NCI-H82 treated with DMSO at 0.1 percent for 48 hours (cell line): ENCODE results near the gene NCOA1.

ENCODE experiments used
- DNase-seq: peaks from one replicate; lab custom pipeline; 2025; ENCODE audit not compliant: unreplicated experiment; lab: John Stamatoyannopoulos, UW

The NCOA1 gene

DNA sequence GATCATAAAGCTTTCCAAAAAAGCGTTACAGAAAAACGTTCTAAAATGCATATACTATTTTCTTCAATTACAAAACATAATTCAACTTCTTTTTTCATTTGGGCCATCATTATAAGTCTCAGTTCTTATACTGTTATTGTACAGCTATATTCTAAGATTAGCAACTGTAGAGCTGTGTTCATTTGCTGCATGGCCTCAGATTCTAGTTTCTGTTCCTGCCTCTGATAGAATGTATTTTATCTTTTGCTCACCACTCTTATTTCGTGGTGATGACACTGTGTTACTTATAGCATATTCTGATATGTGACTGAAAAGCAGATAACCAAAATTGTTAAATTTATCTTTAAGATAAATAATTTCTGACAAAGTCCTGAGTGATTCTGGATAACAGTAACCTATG lies 234.9 kb downstream of the NCOA1 start:
- no peak for DNase-seq

- DNase-seq: no peak
Observed at GRCh38 chr2:24730481-24730880, 239.4 kb downstream of the NCOA1 start.

GRCh38 chr2:24731040-24731439 lies 240.0 kb downstream of the NCOA1 start:
- no peak for DNase-seq

GRCh38 chr2:24731923-24732322 lies 240.9 kb downstream of the NCOA1 start:
- DNase-seq: no peak

DNA sequence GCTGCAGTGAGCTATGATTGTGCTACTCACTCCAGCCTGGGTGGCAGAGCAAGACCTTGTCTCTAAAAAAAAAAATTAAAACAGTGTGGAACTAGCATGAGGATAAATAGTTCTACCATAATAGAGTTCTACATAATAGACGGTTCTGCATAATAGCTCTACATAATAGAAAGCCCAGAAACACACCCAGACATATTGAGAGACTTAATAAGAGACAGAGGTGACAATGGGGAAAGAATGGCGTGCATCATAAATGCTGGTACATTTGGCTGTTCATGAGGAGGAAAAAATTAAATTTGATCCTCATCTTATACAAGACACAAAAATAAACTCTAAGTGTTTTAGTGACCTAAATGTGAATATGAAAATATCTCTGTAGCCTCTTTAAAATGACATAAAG lies 243.7 kb downstream of the NCOA1 start:
- DNase-seq: no peak

DNA sequence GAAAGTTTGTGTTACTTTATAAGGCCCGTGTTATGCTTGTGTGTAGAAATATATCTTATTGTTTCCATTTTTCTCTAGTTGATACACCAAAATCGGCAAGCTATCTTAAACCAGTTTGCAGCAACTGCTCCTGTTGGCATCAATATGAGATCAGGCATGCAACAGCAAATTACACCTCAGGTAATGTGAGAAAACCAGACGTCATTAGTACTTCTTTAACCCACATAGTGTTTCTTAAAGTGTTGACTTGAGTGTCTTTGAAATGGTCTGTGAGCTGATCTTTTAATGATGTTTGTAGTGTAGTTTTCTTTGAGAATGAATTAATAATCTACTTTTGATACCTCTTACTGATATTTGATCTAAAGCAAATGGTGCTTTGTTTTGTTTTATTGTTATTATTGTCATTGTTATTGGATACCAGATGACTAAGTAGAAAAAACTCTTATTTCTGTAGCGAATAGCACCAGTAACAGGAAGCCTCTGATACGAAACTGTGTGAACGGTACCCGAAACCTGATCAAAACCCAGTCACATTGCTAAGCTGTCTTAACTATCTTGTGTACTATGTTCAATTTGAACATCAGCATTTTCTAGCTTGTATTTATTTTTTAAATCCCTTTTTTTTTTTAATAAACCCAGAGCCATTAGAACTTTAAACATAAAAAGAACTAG lies 248.4 kb downstream of the NCOA1 start:
- no peak for DNase-seq

DNA sequence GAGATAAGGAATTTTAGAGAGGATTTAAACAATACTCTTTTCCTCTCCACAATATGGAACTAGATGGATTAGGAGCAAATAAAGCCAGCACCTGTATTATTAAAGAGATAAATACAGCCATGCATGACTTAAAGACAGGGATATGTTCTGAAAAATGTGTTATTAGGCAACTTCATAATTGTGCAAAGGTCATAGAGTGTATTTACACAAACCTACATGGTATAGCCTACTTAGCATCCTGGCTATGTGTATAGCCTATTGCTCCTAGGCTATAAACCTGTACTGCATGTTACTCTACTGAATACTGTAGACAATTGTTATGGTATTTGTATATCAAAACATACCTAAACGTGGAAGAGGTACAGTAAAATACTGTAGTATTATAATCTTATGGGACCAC lies 249.1 kb downstream of the NCOA1 start:
- no peak for DNase-seq

GRCh38 chr2:24742730-24743129 lies 251.7 kb downstream of the NCOA1 start:
- no peak for DNase-seq

- DNase-seq: no peak
Observed at GRCh38 chr2:24743924-24744323, 252.9 kb downstream of the NCOA1 start.

DNA sequence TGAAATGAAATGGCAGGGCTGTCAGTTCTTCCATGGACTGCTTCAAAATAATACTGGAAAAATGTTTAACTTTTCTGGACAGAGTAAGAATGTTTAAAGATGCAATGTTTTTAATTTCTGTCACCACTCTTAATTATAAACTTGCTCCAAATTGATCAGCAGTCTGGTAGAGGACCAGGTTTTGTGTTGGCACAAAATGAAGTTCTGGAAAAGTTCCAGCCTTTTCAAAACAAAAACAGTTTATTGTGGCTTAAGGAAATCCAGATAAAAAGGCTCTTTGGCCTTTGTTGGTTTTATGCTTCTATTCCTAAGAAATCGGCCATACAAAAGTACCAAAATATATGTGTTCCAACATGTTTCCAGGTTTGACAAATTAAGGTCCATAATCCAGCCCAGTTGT lies 253.3 kb downstream of the NCOA1 start:
- no peak for DNase-seq

GRCh38 chr2:24745825-24746224 lies 254.8 kb downstream of the NCOA1 start:
- no peak for DNase-seq

DNA sequence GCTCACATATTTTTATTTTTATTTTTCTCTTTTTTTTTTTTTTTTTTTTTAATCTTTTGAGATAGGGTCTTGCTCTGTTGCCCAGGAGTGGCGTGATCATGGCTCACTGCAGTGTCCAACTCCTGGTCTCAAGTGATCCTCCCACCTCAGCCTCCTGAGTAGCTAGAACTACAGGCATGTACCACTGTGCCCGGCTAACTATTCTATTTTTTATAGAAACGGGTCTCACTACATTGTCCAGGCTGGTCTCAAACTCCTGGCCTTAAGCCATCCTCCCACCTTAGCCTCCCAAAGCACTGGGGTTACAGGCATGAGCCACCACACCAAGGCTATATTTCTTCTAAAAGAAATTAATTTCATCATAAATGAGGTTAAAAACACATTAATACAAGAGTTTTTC lies 256.2 kb downstream of the NCOA1 start:
- no peak for DNase-seq

DNA sequence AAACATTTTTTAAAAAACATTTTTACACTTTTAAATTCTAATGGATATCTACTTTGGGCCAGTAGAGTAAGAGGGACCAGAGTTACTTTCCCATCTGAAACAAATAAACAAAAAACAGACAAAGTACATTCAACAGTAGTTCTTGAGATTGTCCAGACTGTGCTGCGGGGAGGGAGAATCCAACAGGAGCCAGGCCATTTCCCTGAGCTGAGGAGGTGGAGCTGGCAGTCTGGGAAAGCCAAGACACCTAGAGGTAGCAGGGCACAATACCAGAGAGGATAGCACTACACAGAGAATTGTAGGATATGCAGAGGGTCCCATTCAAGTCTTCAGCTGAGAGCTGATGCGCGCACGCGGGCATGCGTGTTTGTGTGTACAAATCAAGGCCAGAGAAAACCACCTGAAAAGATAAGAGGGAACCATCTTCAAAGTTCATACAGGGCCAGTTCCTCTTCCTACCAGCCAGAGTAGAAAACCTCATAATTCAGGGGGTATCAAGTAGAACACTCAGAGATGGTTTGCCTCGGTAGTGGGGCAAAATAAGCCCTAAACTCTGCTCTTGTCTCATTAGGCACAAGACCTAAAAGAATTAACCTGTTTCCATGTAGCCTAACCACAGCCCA lies 258.1 kb downstream of the NCOA1 start:
- DNase-seq: no peak

- DNase-seq: no peak
Observed at GRCh38 chr2:24754985-24755705, 264.1 kb downstream of the NCOA1 start.

DNA sequence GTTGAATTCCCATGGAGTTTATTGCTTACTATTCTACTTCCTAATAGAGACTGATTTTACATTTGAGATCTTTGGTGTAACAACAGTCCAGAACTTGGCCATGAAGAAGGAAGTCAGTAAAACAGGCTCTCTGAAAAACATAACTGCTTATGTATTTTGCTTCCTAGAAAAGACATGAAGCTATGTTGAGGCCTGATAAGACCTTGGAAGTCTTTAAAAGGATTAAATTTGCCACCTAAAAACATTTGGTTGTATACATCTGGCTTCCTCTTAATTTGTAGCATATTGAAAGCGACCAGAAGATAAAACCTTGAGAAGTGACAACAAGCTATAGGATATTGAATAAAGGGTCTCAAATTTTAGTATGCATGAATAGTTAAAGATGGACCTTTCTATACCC lies 265.7 kb downstream of the NCOA1 start:
- no peak for DNase-seq

DNA sequence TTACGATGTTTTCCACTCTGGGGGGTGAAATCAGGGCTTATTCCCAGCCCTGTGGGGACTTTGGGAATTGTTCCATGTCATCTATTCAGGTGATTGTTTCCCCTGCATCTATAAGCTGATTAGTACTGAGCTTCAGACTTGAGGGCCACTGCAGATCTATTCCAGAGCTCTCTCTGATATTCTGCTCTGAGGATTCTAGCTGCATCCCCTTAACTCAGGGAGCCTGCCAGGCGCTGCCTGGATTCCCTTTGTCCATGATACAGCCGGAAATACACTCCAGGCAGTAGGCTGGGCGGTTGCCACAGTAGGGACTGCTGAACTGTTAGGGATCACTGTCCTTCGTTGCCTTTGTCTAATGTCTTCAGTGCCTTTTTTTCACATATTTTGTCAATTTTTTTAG lies 270.8 kb downstream of the NCOA1 start:
- DNase-seq: peak; percentile 92

DNA sequence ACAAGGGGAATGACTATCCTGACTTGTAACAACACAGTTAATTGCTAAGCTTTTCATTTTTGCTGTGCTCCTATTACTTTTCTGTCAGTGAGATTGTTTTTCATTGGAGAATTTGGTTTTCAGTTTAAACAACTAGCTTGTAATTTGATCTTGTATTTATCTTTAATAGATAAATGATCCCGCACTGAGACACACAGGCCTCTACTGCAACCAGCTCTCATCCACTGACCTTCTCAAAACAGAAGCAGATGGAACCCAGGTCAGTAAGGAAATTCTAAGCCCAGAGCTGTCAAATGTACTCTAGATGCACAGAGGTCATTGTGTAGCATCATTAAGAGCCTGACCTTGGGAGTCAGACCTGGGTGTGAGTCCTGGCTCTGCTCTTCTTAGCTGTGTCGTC lies 271.5 kb downstream of the NCOA1 start:
- DNase-seq: no peak

DNA sequence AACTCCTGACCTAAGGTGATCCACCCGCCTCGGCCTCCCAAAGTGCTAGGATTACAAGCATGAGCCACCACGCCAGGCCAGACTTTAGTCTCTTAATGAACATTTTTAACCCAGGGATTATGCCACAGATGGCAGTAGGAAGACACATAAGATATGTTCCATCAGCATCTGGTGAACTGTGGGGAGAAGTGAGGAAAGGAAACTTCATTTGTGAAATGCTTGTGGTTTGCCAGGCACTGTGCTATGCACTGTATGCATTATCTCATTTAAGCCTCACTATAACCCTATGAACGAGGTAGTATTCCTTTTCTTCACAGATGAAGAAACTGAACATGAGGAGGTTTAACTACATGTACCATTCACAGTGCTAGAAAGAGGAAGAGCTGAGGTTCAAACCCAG lies 272.8 kb downstream of the NCOA1 start:
- no peak for DNase-seq

- no peak for DNase-seq
Observed at GRCh38 chr2:24766609-24767008, 275.6 kb downstream of the NCOA1 start.

- DNase-seq: no peak
Observed at GRCh38 chr2:24768013-24768412, 277.0 kb downstream of the NCOA1 start.

- DNase-seq: no peak
Observed at GRCh38 chr2:24768601-24769000, 277.5 kb downstream of the NCOA1 start.

DNA sequence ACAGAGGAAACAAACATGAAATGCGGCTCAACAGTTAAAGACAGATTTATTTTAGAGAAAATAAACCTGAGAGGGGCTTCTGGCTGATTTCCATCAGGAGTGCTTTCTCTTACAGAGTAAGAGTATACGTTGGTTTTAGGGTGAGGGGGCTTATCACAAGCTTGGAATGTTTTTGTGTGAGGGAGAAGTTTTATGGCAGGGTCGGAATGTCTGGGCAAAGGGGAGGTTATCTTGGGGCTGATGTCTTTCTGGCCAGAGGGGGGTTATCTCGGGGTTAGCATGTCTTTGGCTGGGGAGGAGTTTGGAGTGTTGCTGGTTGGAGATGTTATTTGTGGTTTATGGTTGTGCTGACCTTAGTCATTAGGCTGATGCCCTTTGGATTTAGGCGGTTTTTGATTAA lies 280.0 kb downstream of the NCOA1 start:
- no peak for DNase-seq
